Erythroblast (primary cell): ENCODE measurements around the gene DNAJC6.

Experiments used
- GATA1 ChIP-seq: IDR thresholded peaks from 2 replicates; pipeline ENCODE4 v1.6.1; 2011; ENCODE audit warnings: low read depth, mild to moderate bottlenecking, control low read depth, low read length, moderate library complexity
- POLR2A ChIP-seq: IDR thresholded peaks from 2 replicates; pipeline ENCODE4 v1.6.1; 2011; ENCODE audit warnings: mild to moderate bottlenecking, low read length

- TF ChIP-seq POLR2A = no peak
- TF ChIP-seq GATA1 = no peak
These were observed 105.2 kb downstream of the DNAJC6 start for GRCh38 chr1:65414538-65414937.
